Stimulated activated CD8-positive, alpha-beta memory T cell treated with anti-CD3 and anti-CD28 coated beads, Interleukin-12 subunit alpha, Interleukin-12 subunit beta, amount 100 ng/mL, for 24 hours (primary cell): ENCODE data around the gene NDUFA7.
"Not testable (repeated sequence)": the region's sequence is repeated elsewhere in the genome, so short reads cannot be mapped to it uniquely, and the experiment has no call there.

Experiments used
- DNase-seq: peaks from one replicate; pipeline ENCODE4 v3.0.0-alpha.2; 2020; ENCODE audit errors: extremely low read depth

The NDUFA7 gene

DNA sequence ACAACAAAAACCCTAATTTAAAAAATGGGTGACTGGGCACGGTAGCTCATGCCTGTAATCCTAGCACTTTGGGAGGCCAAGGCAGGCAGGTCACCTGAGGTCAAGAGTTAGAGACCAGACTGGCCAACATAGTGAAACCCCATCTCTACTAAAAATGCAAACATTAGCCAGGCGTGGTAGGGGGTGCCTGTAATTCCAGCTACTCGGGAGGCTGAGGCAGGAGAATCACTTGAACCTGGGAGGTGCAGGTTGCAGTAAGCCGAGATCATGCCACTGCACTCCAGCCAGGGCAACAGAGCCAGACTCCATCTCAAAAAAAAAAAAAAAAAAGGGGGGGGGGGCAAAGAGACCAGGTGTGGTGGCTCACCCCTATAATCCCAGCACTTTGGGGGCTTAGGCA is 56.9 kb downstream of the NDUFA7 start:
- DNase-seq: not testable (repeated sequence)

DNA sequence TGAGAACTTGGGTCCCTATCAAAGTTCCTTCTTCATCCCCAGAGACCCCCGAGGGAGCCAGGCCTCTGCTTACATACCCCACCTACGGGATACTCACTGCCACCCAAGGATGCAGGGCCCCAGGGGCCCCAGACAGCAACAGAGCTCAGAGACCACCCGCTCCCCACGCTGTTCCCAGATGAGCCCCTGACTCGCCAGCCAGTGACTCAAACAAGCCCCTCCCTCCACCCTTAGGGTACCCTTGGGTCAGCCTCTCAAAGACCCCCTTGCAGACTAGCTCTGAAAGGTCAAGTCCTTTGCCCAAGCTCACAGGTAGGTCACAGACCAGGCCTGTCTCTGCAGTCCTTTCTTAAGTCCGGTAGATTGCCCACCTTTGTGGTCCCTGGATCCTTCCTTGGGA is 58.7 kb downstream of the NDUFA7 start:
- no peak for DNase-seq

DNA sequence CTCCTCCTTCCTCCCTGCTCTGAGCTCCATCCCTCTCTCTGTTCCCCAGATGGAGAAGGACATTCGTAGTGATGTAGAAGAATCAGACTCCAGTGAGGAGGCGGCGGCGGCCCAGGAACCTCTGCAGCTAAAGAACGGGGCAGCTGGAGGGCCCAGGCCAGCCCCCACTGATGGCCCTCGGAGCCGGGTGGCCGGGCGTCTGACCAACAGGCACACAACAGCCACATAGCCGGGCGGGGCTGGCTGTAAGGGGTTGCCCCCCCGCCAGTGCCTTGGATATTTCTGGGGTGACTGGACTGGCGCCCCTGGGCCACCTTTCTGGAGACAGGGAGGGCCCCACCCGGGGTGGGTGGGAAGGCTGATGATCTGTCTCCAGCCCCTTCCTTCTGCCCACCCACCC is 59.3 kb downstream of the NDUFA7 start:
- no peak for DNase-seq

DNA sequence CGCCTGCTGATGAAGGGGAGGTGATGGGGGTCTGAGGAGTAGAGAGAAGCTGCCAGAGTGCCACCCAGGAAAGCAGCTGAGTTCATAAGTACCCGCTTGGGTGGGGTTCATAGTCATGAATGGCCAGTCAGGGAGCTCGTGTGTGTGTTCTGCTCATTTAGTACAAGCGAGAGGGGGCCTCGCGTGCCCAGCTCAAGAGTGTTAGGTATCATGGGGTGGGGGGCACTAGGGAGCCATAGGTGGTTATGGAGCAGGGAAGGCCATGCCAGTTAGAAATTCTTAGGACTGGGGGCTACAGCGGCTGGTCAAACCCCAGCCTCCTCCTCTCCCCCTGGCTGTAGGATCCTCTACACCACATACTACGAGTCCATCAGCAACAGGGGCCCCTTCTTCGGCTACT is 59.8 kb downstream of the NDUFA7 start:
- no peak for DNase-seq
